Caco-2 (cell line): ENCODE data around the gene CREB5. TPM values are rescaled to one million over a fixed set of nuclear protein-coding genes. Genes with fewer than 3 reads are reported as not detected.

Experiments
- BruUV-seq: library from RNA; stranded (reverse); fragments of 400-500 nt; replicated peaks from 2 replicates; lab custom pipeline; 2021; lab: Mats Ljungman, UMichigan
- CTCF ChIA-PET: fragments of 300-600 bp; sonication (Branson Sonifier 250); formaldehyde crosslinking; loops from one replicate; lab custom pipeline; 2022; ENCODE audit warnings: antibody characterized with exemption; lab: Charles Lee
- POLR2A ChIA-PET: fragments of 300-600 bp; sonication (Branson Sonifier 250); formaldehyde crosslinking; loops from one replicate; lab custom pipeline; 2022; ENCODE audit warnings: antibody characterized with exemption; lab: Charles Lee
- DNase-seq, 2 experiments: peaks; one replicate each; pipeline versions ENCODE4 v3.0.0 to v3.0.0-alpha.2; 2020 to 2022
- H3K27me3 ChIP-seq: replicated peaks from 2 replicates; pipeline ENCODE4 v1.6.0; 2011; ENCODE audit warnings: low read length; ENCODE audit not compliant: control insufficient read depth, insufficient read depth
- H3K36me3 ChIP-seq: 2 replicates; pipeline ENCODE4 v1.5.1; 2011; ENCODE audit warnings: low read length; ENCODE audit not compliant: control insufficient read depth, insufficient read depth
- H3K4me1 ChIP-seq: fragments of 250-450 bp; sonication (Bioruptor Pico); 2 replicates; pipeline ENCODE4 v1.5.1; 2020; ENCODE audit warnings: mild to moderate bottlenecking
- H3K4me3 ChIP-seq: 2 replicates; pipeline ENCODE4 v1.5.1; 2011; ENCODE audit warnings: low read depth, mild to moderate bottlenecking, control low read depth, low read length
- H3K9me3 ChIP-seq: fragments of 250-450 bp; sonication (Bioruptor Pico); 2 replicates; pipeline ENCODE4 v1.5.1; 2020; ENCODE audit warnings: mild to moderate bottlenecking, moderate library complexity
- H3K27ac Mint-ChIP-seq: one replicate; pipeline ENCODE4 v1.8.0; 2022; ENCODE audit warnings: mixed read lengths; ENCODE audit not compliant: unreplicated experiment
- H3K27me3 Mint-ChIP-seq: one replicate; pipeline ENCODE4 v1.8.0; 2022; ENCODE audit warnings: mixed read lengths; ENCODE audit not compliant: insufficient read depth, unreplicated experiment
- H3K36me3 Mint-ChIP-seq: one replicate; pipeline ENCODE4 v1.8.0; 2022; ENCODE audit warnings: mild to moderate bottlenecking, mixed read lengths; ENCODE audit not compliant: insufficient read depth, unreplicated experiment
- H3K4me1 Mint-ChIP-seq: one replicate; pipeline ENCODE4 v1.8.0; 2022; ENCODE audit warnings: low read depth, mixed read lengths; ENCODE audit not compliant: unreplicated experiment
- H3K4me3 Mint-ChIP-seq: one replicate; pipeline ENCODE4 v1.8.0; 2022; ENCODE audit warnings: mild to moderate bottlenecking, moderate library complexity, mixed read lengths; ENCODE audit not compliant: unreplicated experiment
- H3K9me3 Mint-ChIP-seq: one replicate; pipeline ENCODE4 v1.8.0; 2022; ENCODE audit warnings: mixed read lengths; ENCODE audit not compliant: unreplicated experiment
- CTCF ChIP-seq, 2 experiments: fragments of 200-600 bp in 1 of 2; IDR thresholded peaks; 1 replicate in 1 of 2; 2 replicates in 1 of 2; pipeline versions ENCODE4 v1.5.1 to v1.8.0; 2011 to 2022; ENCODE audit warnings: antibody characterized with exemption in 1 of 2, control low read depth in 1 of 2, inconsistent platforms in 1 of 2, low read depth in 1 of 2, low read length in 1 of 2, mild to moderate bottlenecking in 1 of 2, moderate library complexity in 1 of 2; ENCODE audit not compliant: insufficient read depth in 1 of 2, severe bottlenecking in 1 of 2, unreplicated experiment in 1 of 2
- intact Hi-C: fragments of 100-400 bp; cut with micrococcal nuclease; formaldehyde crosslinking; loops from one replicate; pipeline ENCODE4 v1.10.0; 2022; ENCODE audit not compliant: unreplicated experiment
- total RNA-seq: library from RNA; stranded (reverse); gene quantifications from 2 replicates; pipeline ENCODE4 v1.2.3, GENCODE V29; 2022

Gene CREB5
- total RNA-seq, 1 experiment from 2014 or later, result 9.1 TPM

- DNase-seq, result no peak
- Mint-ChIP-seq H3K4me1 (peaks cover 14% of the 10 kb centered on the region), H3K36me3 (no peaks in the 10 kb centered on the region), H3K4me3 (no peak overlapping the region), H3K27ac (no peak overlapping the region), H3K9me3 (no peaks in the 10 kb centered on the region), H3K27me3 (no peaks in the 10 kb centered on the region)
- ChIA-PET POLR2A (no interaction called here), CTCF (no interaction called here)
- TF ChIP-seq CTCF (IDR thresholded peaks at IDR 0.05; ENCODE audit: insufficient read depth in 1 of 2, low read depth in 1 of 2, low read length in 1 of 2, severe bottlenecking in 1 of 2, unreplicated experiment in 1 of 2), result no peak
- H3K4me1 ChIP-seq, result peaks cover 19% of the 10 kb centered on the region
- no peaks in the 10 kb centered on the region for H3K27me3 ChIP-seq
- no peaks in the 10 kb centered on the region for H3K36me3 ChIP-seq
- H3K9me3 ChIP-seq, result no peaks in the 10 kb centered on the region
- no peak overlapping the region for H3K4me3 ChIP-seq
- intact Hi-C loops, result no loop called here
- BruUV-seq, result no TSS peak
Measured at GRCh38 chr7:28433039-28433438, 20.7 kb downstream of the CREB5 start.

GRCh38 chr7:28433699-28434219 lies 21.4 kb downstream of the CREB5 start:
- TF ChIP-seq CTCF (IDR thresholded peaks at IDR 0.05; ENCODE audit: insufficient read depth in 1 of 2, low read depth in 1 of 2, low read length in 1 of 2, severe bottlenecking in 1 of 2, unreplicated experiment in 1 of 2), result no peak
- H3K36me3 ChIP-seq, result no peaks in the 10 kb centered on the region
- BruUV-seq, result no TSS peak
- intact Hi-C loops, result no loop called here
- POLR2A ChIA-PET, result no interaction called here
- peaks cover 16% of the 10 kb centered on the region for H3K4me1 ChIP-seq
- no peaks in the 10 kb centered on the region for H3K27me3 ChIP-seq
- Mint-ChIP-seq H3K36me3 (no peaks in the 10 kb centered on the region), H3K27me3 (no peaks in the 10 kb centered on the region), H3K9me3 (no peaks in the 10 kb centered on the region), H3K4me1 (peaks cover 13% of the 10 kb centered on the region), H3K27ac (no peak overlapping the region), H3K4me3 (no peak overlapping the region)
- H3K9me3 ChIP-seq, result no peaks in the 10 kb centered on the region
- no peak overlapping the region for H3K4me3 ChIP-seq
- no peak for DNase-seq
- CTCF ChIA-PET, result interaction anchor here (0.8 kb wide), 1 partner anchor 9 kb away, joined by 3 read pairs; no protein-coding TSS in a partner anchor

GRCh38 chr7:28434510-28434909 lies 22.2 kb downstream of the CREB5 start:
- DNase-seq, result no peak
- no peak overlapping the region for H3K4me3 ChIP-seq
- H3K9me3 Mint-ChIP-seq, result no peaks in the 10 kb centered on the region
- no peaks in the 10 kb centered on the region for H3K36me3 ChIP-seq
- intact Hi-C loops, result no loop called here
- no TSS peak for BruUV-seq
- no peaks in the 10 kb centered on the region for H3K36me3 Mint-ChIP-seq
- no peaks in the 10 kb centered on the region for H3K27me3 Mint-ChIP-seq
- H3K4me1 ChIP-seq, result peaks cover 16% of the 10 kb centered on the region
- ChIA-PET POLR2A (no interaction called here), CTCF (no interaction called here)
- H3K4me3 Mint-ChIP-seq, result no peak overlapping the region
- no peak overlapping the region for H3K27ac Mint-ChIP-seq
- TF ChIP-seq CTCF (IDR thresholded peaks at IDR 0.05; ENCODE audit: insufficient read depth in 1 of 2, low read depth in 1 of 2, low read length in 1 of 2, severe bottlenecking in 1 of 2, unreplicated experiment in 1 of 2), result no peak
- no peaks in the 10 kb centered on the region for H3K9me3 ChIP-seq
- H3K27me3 ChIP-seq, result no peaks in the 10 kb centered on the region
- H3K4me1 Mint-ChIP-seq, result peaks cover 13% of the 10 kb centered on the region
